SK-N-SH (cell line): Measurements from ENCODE around the gene ABCG1. TPM values are rescaled to one million over a fixed set of nuclear protein-coding genes. Genes with fewer than 3 reads are reported as not detected.

ENCODE experiments used
- CTCF ChIA-PET: fragments of 300-600, 350-600 bp; formaldehyde crosslinking; extraction: SDS; loops from one replicate; lab custom pipeline; 2021; lab: Yijun Ruan, JAX
- POLR2A ChIA-PET: fragments of 350-600 bp; sonication (Branson Sonifier 250); formaldehyde crosslinking; extraction: SDS; loops from one replicate; lab custom pipeline; 2020; ENCODE audit warnings: antibody characterized with exemption, inconsistent platforms; lab: Yijun Ruan, JAX
- DNase-seq: peaks from one replicate; pipeline ENCODE4 v3.0.0; 2012
- H2AFZ ChIP-seq: fragments of 200-600 bp; sonication (generic); 2 replicates; pipeline ENCODE4 v1.8.1; 2016; ENCODE audit warnings: antibody characterized with exemption, mild to moderate bottlenecking, low read depth
- H3F3A ChIP-seq: fragments of 200-600 bp; sonication (generic); replicated peaks from 2 replicates; pipeline ENCODE3; 2016; ENCODE audit warnings: antibody characterized with exemption, mild to moderate bottlenecking; ENCODE audit not compliant: insufficient read depth
- H3K27ac ChIP-seq, 2 experiments: fragments of 200-500 bp in 1 of 2; fragments of 200-600 bp in 1 of 2; sonication (Bioruptor generic) in 1 of 2; sonication (generic), shearing (Covaris generic) in 1 of 2; 2 replicates each; pipeline versions ENCODE4 v1.5.1 to v1.6.1; 2014 to 2016; ENCODE audit warnings: low read depth in 2 of 2, inconsistent platforms in 1 of 2, low read length in 1 of 2, mild to moderate bottlenecking in 1 of 2, mixed read lengths in 1 of 2
- H3K27me3 ChIP-seq: fragments of 200-600 bp; sonication (generic), shearing (Covaris generic); 2 replicates; pipeline ENCODE4 v1.6.1; 2016; ENCODE audit warnings: mixed run types; ENCODE audit not compliant: insufficient read depth
- H3K36me3 ChIP-seq, 2 experiments: fragments of 200-500 bp in 1 of 2; fragments of 200-600 bp in 1 of 2; sonication (Bioruptor generic) in 1 of 2; sonication (generic) in 1 of 2; replicated peaks in 1 of 2; 2 replicates each; pipeline versions ENCODE3 to v1.5.1; 2014 to 2016; ENCODE audit warnings: low read length in 1 of 2, mild to moderate bottlenecking in 1 of 2; ENCODE audit not compliant: insufficient read depth in 2 of 2, control insufficient read depth in 1 of 2
- H3K4me1 ChIP-seq, 2 experiments: fragments of 200-500 bp in 1 of 2; fragments of 200-600 bp in 1 of 2; sonication (Bioruptor generic) in 1 of 2; sonication (generic), shearing (Covaris generic) in 1 of 2; 2 replicates each; pipeline versions ENCODE4 v1.5.1 to v1.6.1; 2014 to 2016; ENCODE audit warnings: low read depth in 1 of 2, low read length in 1 of 2, mixed run types in 1 of 2; ENCODE audit not compliant: insufficient read depth in 2 of 2, control insufficient read depth in 1 of 2
- H3K4me2 ChIP-seq: fragments of 200-600 bp; sonication (generic), shearing (Covaris generic); 2 replicates; pipeline ENCODE4 v1.6.1; 2017; ENCODE audit warnings: mixed run types
- H3K4me3 ChIP-seq, 2 experiments: fragments of 200-500 bp in 1 of 2; fragments of 200-600 bp in 1 of 2; sonication (Bioruptor generic) in 1 of 2; sonication (generic), shearing (Covaris generic) in 1 of 2; 2 replicates each; pipeline versions ENCODE4 v1.5.1 to v1.8.1; 2014 to 2016; ENCODE audit warnings: low read depth in 2 of 2, inconsistent platforms in 1 of 2, low read length in 1 of 2, mild to moderate bottlenecking in 1 of 2, mixed read lengths in 1 of 2, moderate library complexity in 1 of 2
- H3K79me2 ChIP-seq: fragments of 200-600 bp; sonication (generic); 2 replicates; pipeline ENCODE4 v1.8.1; 2017; ENCODE audit warnings: mild to moderate bottlenecking; ENCODE audit not compliant: insufficient read depth
- H3K9ac ChIP-seq: fragments of 200-600 bp; sonication (generic); 2 replicates; pipeline ENCODE4 v1.6.1; 2017; ENCODE audit warnings: mixed run types
- H3K9me2 ChIP-seq: fragments of 200-600 bp; sonication (generic); 2 replicates; pipeline ENCODE4 v1.6.1; 2017; ENCODE audit warnings: mixed run types
- H3K9me3 ChIP-seq: fragments of 200-600 bp; sonication (generic); 2 replicates; pipeline ENCODE4 v1.6.1; 2017; ENCODE audit warnings: mixed run types, mild to moderate bottlenecking, moderate library complexity
- H4K20me1 ChIP-seq: fragments of 200-600 bp; sonication (generic); 2 replicates; pipeline ENCODE4 v1.6.1; 2017; ENCODE audit warnings: mild to moderate bottlenecking, mixed run types; ENCODE audit not compliant: insufficient read depth
- CHD2 ChIP-seq: fragments of 150-350 bp; IDR thresholded peaks from 2 replicates; pipeline ENCODE4 v1.6.1; 2018; ENCODE audit warnings: low read length; ENCODE audit not compliant: partially characterized antibody
- ELF1 ChIP-seq: IDR thresholded peaks from 2 replicates; pipeline ENCODE4 v1.4.0; 2012
- EP300 ChIP-seq, 2 experiments: IDR thresholded peaks; 2 replicates each; pipeline versions ENCODE4 v1.4.0 to v1.6.1; 2012; ENCODE audit warnings: borderline replicate concordance in 1 of 2, low read depth in 1 of 2, low read length in 1 of 2
- EZH2phosphoT487 ChIP-seq: fragments of 200-600 bp; sonication (generic); IDR thresholded peaks from 2 replicates; pipeline ENCODE4 v1.6.1; 2017; ENCODE audit warnings: low read depth, mixed run types, mild to moderate bottlenecking, antibody characterized with exemption, moderate library complexity, borderline replicate concordance
- FOXJ3 ChIP-seq: sonication (generic); formaldehyde crosslinking; IDR thresholded peaks from 2 replicates; pipeline ENCODE4 v1.5.1; 2020; ENCODE audit warnings: mild to moderate bottlenecking, missing genetic modification reagents
- FOXM1 ChIP-seq: IDR thresholded peaks from 2 replicates; pipeline ENCODE4 v1.4.0; 2012; ENCODE audit warnings: low read depth, mild to moderate bottlenecking
- GABPA ChIP-seq: IDR thresholded peaks from 2 replicates; pipeline ENCODE4 v1.4.0; 2012; ENCODE audit warnings: low read depth, mild to moderate bottlenecking
- JUND ChIP-seq: IDR thresholded peaks from 2 replicates; pipeline ENCODE4 v1.4.0; 2012
- MEF2A ChIP-seq: IDR thresholded peaks from 2 replicates; pipeline ENCODE4 v1.4.0; 2012; ENCODE audit warnings: low read depth, borderline replicate concordance
- POLR2AphosphoS5 ChIP-seq: IDR thresholded peaks from 2 replicates; pipeline ENCODE4 v1.6.1; 2012; ENCODE audit warnings: low read depth, low read length
- RCOR1 ChIP-seq: fragments of 150-350 bp; IDR thresholded peaks from 2 replicates; pipeline ENCODE4 v1.6.1; 2017; ENCODE audit warnings: antibody characterized with exemption, low read length
- RXRA ChIP-seq: IDR thresholded peaks from 2 replicates; pipeline ENCODE4 v1.4.0; 2012; ENCODE audit warnings: low read depth, mild to moderate bottlenecking, borderline replicate concordance
- SIN3A ChIP-seq: IDR thresholded peaks from 2 replicates; pipeline ENCODE4 v1.6.1; 2012; ENCODE audit warnings: low read depth, mild to moderate bottlenecking, low read length, moderate library complexity, borderline replicate concordance
- TAF1 ChIP-seq: IDR thresholded peaks from 2 replicates; pipeline ENCODE4 v1.6.1; 2012; ENCODE audit warnings: low read depth, mild to moderate bottlenecking, low read length, moderate library complexity, borderline replicate concordance
- YY1 ChIP-seq: IDR thresholded peaks from 2 replicates; pipeline ENCODE4 v1.4.0; 2012; ENCODE audit warnings: low read depth, mild to moderate bottlenecking
- WGBS: methylation state at CpG from one replicate; pipeline ENCODE4 v1.1.6; 2017; ENCODE audit warnings: low lambda C conversion rate; 5-methylcytosine and 5-hydroxymethylcytosine counted together
- polyA plus RNA-seq, 3 experiments: library from polyadenylated mRNA; depleted of rRNA; stranded (reverse); fragments of >200 nt; gene quantifications; 2 replicates each; pipeline ENCODE4 v1.2.3, GENCODE V29; 2012
- TF ChIP-seq, protein P1 (sequence below): IDR thresholded peaks from 2 replicates; pipeline ENCODE4 v1.4.0; 2012; ENCODE audit warnings: low read depth
- TF ChIP-seq, protein P2 (sequence below): IDR thresholded peaks from 2 replicates; pipeline ENCODE4 v1.4.0; 2012; ENCODE audit warnings: low read depth, borderline replicate concordance
- TF ChIP-seq, protein P3 (sequence below): IDR thresholded peaks from 2 replicates; pipeline ENCODE4 v1.6.1; 2012; ENCODE audit warnings: mild to moderate bottlenecking, low read depth, low read length, moderate library complexity
- TF ChIP-seq, protein P4 (sequence below): fragments of 150-350 bp; IDR thresholded peaks from 2 replicates; pipeline ENCODE4 v1.6.1; 2017; ENCODE audit warnings: antibody characterized with exemption, low read length, low read depth, borderline replicate concordance

ABCG1 gene
- polyA plus RNA-seq, 1 of the 3 experiments (the other 2 are of a cell fraction), result 0.07 TPM

DNA sequence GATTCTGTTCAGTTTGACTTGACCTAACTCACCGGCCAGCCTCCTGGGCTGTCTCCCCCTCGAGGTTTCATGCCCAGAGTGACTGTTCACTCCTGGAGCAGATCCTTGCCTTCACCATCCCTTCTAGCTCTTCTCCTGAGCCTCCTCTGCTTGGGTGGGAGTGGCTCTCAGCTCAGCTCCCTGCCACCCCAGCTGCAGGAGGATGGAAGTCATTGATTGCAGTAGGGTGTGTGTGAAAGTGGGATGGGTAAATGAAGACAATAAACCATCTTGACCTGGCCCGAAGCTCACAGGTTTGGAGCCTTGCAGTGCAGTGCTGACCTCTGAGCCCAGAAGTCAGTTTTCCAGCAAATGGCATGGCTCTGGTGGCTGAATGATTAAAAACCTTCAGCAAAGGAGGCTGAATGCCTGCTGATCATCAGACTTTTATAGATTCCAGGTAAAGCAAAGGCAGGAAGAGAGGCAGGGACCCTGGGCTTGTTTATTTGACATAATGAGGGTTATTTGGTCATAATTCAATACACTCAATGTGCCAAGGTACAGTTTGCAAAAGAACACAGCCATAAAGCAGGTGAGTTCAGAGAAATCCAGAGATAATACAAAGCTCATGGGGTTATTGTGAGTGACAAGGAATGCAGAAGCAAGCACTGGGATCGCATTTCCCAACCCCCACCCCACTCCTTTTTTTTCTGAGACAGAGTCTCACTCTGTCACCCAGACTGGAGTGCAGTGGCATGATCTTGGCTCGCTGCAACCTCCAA is 113.8 kb downstream of the ABCG1 start:
- Histone ChIP-seq H3K27ac (no peak overlapping the region), H3K9ac (no peak overlapping the region), H3K4me2 (no peak overlapping the region), H3K79me2 (no peaks in the 10 kb centered on the region), H3K4me3 (no peak overlapping the region), H3K9me3 (no peaks in the 10 kb centered on the region), H3K36me3 (no peaks in the 10 kb centered on the region), H3F3A (no peaks in the 10 kb centered on the region), H2AFZ (no peak overlapping the region), H3K9me2 (no peaks in the 10 kb centered on the region), H3K27me3 (no peaks in the 10 kb centered on the region), H4K20me1 (no peaks in the 10 kb centered on the region), H3K4me1 (no peaks in the 10 kb centered on the region)
- ChIA-PET POLR2A (no interaction called here), CTCF (no interaction called here)
- WGBS, result 15% methylated on average over 5 of the region's 5 CpGs
- DNase-seq, result no peak
- no peak for TF ChIP-seq YY1
- TF ChIP-seq POLR2AphosphoS5, result no peak
- TF ChIP-seq EP300 (IDR thresholded peaks at IDR 0.05; ENCODE audit: borderline replicate concordance in 1 of 2, low read depth in 1 of 2, low read length in 1 of 2), result no peak
- TF ChIP-seq, protein P1, sequence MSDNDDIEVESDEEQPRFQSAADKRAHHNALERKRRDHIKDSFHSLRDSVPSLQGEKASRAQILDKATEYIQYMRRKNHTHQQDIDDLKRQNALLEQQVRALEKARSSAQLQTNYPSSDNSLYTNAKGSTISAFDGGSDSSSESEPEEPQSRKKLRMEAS, result no peak
- TF ChIP-seq, protein P2, sequence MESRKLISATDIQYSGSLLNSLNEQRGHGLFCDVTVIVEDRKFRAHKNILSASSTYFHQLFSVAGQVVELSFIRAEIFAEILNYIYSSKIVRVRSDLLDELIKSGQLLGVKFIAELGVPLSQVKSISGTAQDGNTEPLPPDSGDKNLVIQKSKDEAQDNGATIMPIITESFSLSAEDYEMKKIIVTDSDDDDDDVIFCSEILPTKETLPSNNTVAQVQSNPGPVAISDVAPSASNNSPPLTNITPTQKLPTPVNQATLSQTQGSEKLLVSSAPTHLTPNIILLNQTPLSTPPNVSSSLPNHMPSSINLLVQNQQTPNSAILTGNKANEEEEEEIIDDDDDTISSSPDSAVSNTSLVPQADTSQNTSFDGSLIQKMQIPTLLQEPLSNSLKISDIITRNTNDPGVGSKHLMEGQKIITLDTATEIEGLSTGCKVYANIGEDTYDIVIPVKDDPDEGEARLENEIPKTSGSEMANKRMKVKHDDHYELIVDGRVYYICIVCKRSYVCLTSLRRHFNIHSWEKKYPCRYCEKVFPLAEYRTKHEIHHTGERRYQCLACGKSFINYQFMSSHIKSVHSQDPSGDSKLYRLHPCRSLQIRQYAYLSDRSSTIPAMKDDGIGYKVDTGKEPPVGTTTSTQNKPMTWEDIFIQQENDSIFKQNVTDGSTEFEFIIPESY, result no peak
- no peak for TF ChIP-seq RXRA
- no peak for TF ChIP-seq ELF1
- no peak for TF ChIP-seq EZH2phosphoT487
- no peak for TF ChIP-seq CHD2
- TF ChIP-seq SIN3A, result no peak
- no peak for TF ChIP-seq MEF2A
- TF ChIP-seq FOXJ3, result no peak
- TF ChIP-seq, protein P3, sequence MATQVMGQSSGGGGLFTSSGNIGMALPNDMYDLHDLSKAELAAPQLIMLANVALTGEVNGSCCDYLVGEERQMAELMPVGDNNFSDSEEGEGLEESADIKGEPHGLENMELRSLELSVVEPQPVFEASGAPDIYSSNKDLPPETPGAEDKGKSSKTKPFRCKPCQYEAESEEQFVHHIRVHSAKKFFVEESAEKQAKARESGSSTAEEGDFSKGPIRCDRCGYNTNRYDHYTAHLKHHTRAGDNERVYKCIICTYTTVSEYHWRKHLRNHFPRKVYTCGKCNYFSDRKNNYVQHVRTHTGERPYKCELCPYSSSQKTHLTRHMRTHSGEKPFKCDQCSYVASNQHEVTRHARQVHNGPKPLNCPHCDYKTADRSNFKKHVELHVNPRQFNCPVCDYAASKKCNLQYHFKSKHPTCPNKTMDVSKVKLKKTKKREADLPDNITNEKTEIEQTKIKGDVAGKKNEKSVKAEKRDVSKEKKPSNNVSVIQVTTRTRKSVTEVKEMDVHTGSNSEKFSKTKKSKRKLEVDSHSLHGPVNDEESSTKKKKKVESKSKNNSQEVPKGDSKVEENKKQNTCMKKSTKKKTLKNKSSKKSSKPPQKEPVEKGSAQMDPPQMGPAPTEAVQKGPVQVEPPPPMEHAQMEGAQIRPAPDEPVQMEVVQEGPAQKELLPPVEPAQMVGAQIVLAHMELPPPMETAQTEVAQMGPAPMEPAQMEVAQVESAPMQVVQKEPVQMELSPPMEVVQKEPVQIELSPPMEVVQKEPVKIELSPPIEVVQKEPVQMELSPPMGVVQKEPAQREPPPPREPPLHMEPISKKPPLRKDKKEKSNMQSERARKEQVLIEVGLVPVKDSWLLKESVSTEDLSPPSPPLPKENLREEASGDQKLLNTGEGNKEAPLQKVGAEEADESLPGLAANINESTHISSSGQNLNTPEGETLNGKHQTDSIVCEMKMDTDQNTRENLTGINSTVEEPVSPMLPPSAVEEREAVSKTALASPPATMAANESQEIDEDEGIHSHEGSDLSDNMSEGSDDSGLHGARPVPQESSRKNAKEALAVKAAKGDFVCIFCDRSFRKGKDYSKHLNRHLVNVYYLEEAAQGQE, result no peak
- no peak for TF ChIP-seq GABPA
- TF ChIP-seq, protein P4, sequence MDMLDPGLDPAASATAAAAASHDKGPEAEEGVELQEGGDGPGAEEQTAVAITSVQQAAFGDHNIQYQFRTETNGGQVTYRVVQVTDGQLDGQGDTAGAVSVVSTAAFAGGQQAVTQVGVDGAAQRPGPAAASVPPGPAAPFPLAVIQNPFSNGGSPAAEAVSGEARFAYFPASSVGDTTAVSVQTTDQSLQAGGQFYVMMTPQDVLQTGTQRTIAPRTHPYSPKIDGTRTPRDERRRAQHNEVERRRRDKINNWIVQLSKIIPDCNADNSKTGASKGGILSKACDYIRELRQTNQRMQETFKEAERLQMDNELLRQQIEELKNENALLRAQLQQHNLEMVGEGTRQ, result no peak
- TF ChIP-seq JUND, result no peak
- no peak for TF ChIP-seq RCOR1
- TF ChIP-seq TAF1, result no peak
- TF ChIP-seq FOXM1, result no peak
